Measurements from ENCODE around the gene PSG3. TPM values are rescaled to one million over a fixed set of nuclear protein-coding genes. Genes with fewer than 3 reads are reported as not detected.
"Not testable (repeated sequence)": the region's sequence is repeated elsewhere in the genome, so short reads cannot be mapped to it uniquely, and the experiment has no call there.

PSG3 gene
- polyA plus RNA-seq (ENCODE audit: low read depth in 6 of 6): not detected

GRCh38 chr19:42740381-42740780 lies at the start of gene PSG3:
Gene PSG3, minus strand, starts transcription at chr19:42740481. Its CDS starts 97 bp downstream, at chr19:42740384.
- DNase-seq: not testable (repeated sequence)
- peak within 1 kb of the TSS in 1 of 6 donors; percentile 28 for H3K27ac Mint-ChIP-seq

GRCh38 chr19:42788766-42789165 lies 48.5 kb upstream of the PSG3 start:
- not testable (repeated sequence) for H3K27ac Mint-ChIP-seq; H3K27me3 Mint-ChIP-seq; DNase-seq; ATAC-seq (ENCODE audit: low read depth in 2 of 2); H3K4me1 Mint-ChIP-seq; H3K4me3 Mint-ChIP-seq
- peaks cover 12 to 29% (median 18%) of the 10 kb centered on the region in 7 donors for H3K9me3 Mint-ChIP-seq
- H3K36me3 Mint-ChIP-seq: peaks cover 10 to 17% of the 10 kb centered on the region in 2 donors

More at GRCh38 chr19:42740381-42740780, at the start of gene PSG3:
- H3K4me1 Mint-ChIP-seq; H3K9me3 Mint-ChIP-seq; H3K36me3 Mint-ChIP-seq; ATAC-seq (ENCODE audit: low read depth in 2 of 2): not testable (repeated sequence)
- Mint-ChIP-seq H3K4me3 (peak within 1 kb of the TSS in 3 of 8 donors; percentile 7 to 24 (median 23)), H3K27me3 (peaks cover 8 to 43% (median 39%) of the 10 kb centered on the region in 3 donors)

- not testable (repeated sequence) for DNase-seq; ATAC-seq (ENCODE audit: low read depth in 2 of 2); H3K36me3 Mint-ChIP-seq; H3K4me1 Mint-ChIP-seq; H3K4me3 Mint-ChIP-seq; H3K27ac Mint-ChIP-seq
- H3K9me3 Mint-ChIP-seq: peaks cover 7 to 19% (median 8%) of the 10 kb centered on the region in 7 donors
- H3K27me3 Mint-ChIP-seq: peaks cover 6 to 12% (median 6%) of the 10 kb centered on the region in 3 donors
These were observed 47.5 kb upstream of the PSG3 start for GRCh38 chr19:42787766-42788165.

GRCh38 chr19:42776750-42777612 lies 36.7 kb upstream of the PSG3 start:
- H3K36me3 Mint-ChIP-seq; H3K9me3 Mint-ChIP-seq; H3K27ac Mint-ChIP-seq; H3K4me1 Mint-ChIP-seq; ATAC-seq (ENCODE audit: low read depth in 2 of 2): not testable (repeated sequence)
- H3K4me3 Mint-ChIP-seq: peak overlapping the region in 1 of 8 donors; percentile 2
- H3K27me3 Mint-ChIP-seq: peaks cover 32 to 67% (median 52%) of the 10 kb centered on the region in 3 donors
- peak; percentile 4 for DNase-seq

GRCh38 chr19:42774510-42775158 lies 34.4 kb upstream of the PSG3 start:
- H3K27ac Mint-ChIP-seq; ATAC-seq (ENCODE audit: low read depth in 2 of 2); H3K36me3 Mint-ChIP-seq; H3K4me1 Mint-ChIP-seq; H3K4me3 Mint-ChIP-seq; DNase-seq: not testable (repeated sequence)
- Mint-ChIP-seq H3K27me3 (peaks cover 22 to 52% (median 39%) of the 10 kb centered on the region in 3 donors), H3K9me3 (peaks cover 2 to 11% (median 4%) of the 10 kb centered on the region in 7 donors)

GRCh38 chr19:42767319-42767718 lies 27.0 kb upstream of the PSG3 start:
- H3K4me3 Mint-ChIP-seq; H3K36me3 Mint-ChIP-seq; H3K4me1 Mint-ChIP-seq; DNase-seq; ATAC-seq (ENCODE audit: low read depth in 2 of 2); H3K27ac Mint-ChIP-seq: not testable (repeated sequence)
- Mint-ChIP-seq H3K9me3 (peaks cover 0 to 13% (median 6%) of the 10 kb centered on the region in 7 donors), H3K27me3 (peaks cover 3 to 36% (median 35%) of the 10 kb centered on the region in 3 donors)

- peaks cover 3 to 35% (median 35%) of the 10 kb centered on the region in 3 donors for H3K27me3 Mint-ChIP-seq
- ATAC-seq (ENCODE audit: low read depth in 2 of 2); DNase-seq; H3K4me3 Mint-ChIP-seq; H3K36me3 Mint-ChIP-seq; H3K4me1 Mint-ChIP-seq: not testable (repeated sequence)
- H3K9me3 Mint-ChIP-seq: peaks cover 0 to 13% (median 6%) of the 10 kb centered on the region in 7 donors
- H3K27ac Mint-ChIP-seq: peak overlapping the region in 1 of 6 donors; percentile 63
These were observed 26.6 kb upstream of the PSG3 start for GRCh38 chr19:42766871-42767270.

- DNase-seq (no peak), ATAC-seq (ENCODE audit: low read depth in 2 of 2) (no peak)
- peak overlapping the region in 1 of 6 donors; percentile 42 for H3K27ac Mint-ChIP-seq
- no peak overlapping the region for H3K4me3 Mint-ChIP-seq
- peaks cover 2 to 6% (median 4%) of the 10 kb centered on the region in 3 donors for H3K4me1 Mint-ChIP-seq
- no peaks in the 10 kb centered on the region for H3K36me3 Mint-ChIP-seq
- peaks cover 0 to 5% (median 2%) of the 10 kb centered on the region in 7 donors for H3K9me3 Mint-ChIP-seq
- peaks cover 8 to 35% (median 35%) of the 10 kb centered on the region in 3 donors for H3K27me3 Mint-ChIP-seq
These were observed 24.6 kb upstream of the PSG3 start for GRCh38 chr19:42764836-42765235.

GRCh38 chr19:42762789-42763188 lies 22.5 kb upstream of the PSG3 start:
- no peak for DNase-seq
- Mint-ChIP-seq H3K4me3 (no peak overlapping the region), H3K36me3 (no peaks in the 10 kb centered on the region), H3K27me3 (peaks cover 8 to 45% (median 41%) of the 10 kb centered on the region in 3 donors), H3K4me1 (peaks cover 2 to 6% (median 4%) of the 10 kb centered on the region in 3 donors), H3K9me3 (no peaks in the 10 kb centered on the region), H3K27ac (no peak overlapping the region)
- ATAC-seq (ENCODE audit: low read depth in 2 of 2): no peak

- H3K27me3 Mint-ChIP-seq: peaks cover 8 to 38% (median 36%) of the 10 kb centered on the region in 3 donors
- not testable (repeated sequence) for H3K36me3 Mint-ChIP-seq; H3K9me3 Mint-ChIP-seq; H3K4me1 Mint-ChIP-seq; DNase-seq; H3K4me3 Mint-ChIP-seq; ATAC-seq (ENCODE audit: low read depth in 2 of 2); H3K27ac Mint-ChIP-seq
These were observed 21.6 kb upstream of the PSG3 start for GRCh38 chr19:42761924-42762295.

GRCh38 chr19:42760954-42761923 lies 21.0 kb upstream of the PSG3 start:
- ATAC-seq (ENCODE audit: low read depth in 2 of 2); H3K27ac Mint-ChIP-seq; H3K4me1 Mint-ChIP-seq: not testable (repeated sequence)

GRCh38 chr19:42758667-42759066 lies 18.4 kb upstream of the PSG3 start:
- ATAC-seq (ENCODE audit: low read depth in 2 of 2); H3K4me1 Mint-ChIP-seq; H3K36me3 Mint-ChIP-seq; DNase-seq; H3K9me3 Mint-ChIP-seq; H3K27ac Mint-ChIP-seq; H3K4me3 Mint-ChIP-seq: not testable (repeated sequence)
- peaks cover 16 to 21% (median 21%) of the 10 kb centered on the region in 3 donors for H3K27me3 Mint-ChIP-seq

More at GRCh38 chr19:42760954-42761923, 21.0 kb upstream of the PSG3 start:
- peaks cover 8 to 32% (median 29%) of the 10 kb centered on the region in 3 donors for H3K27me3 Mint-ChIP-seq
- not testable (repeated sequence) for H3K9me3 Mint-ChIP-seq, DNase-seq, H3K36me3 Mint-ChIP-seq, H3K4me3 Mint-ChIP-seq
